Calu3 (cell line): ENCODE measurements around the gene PPL. TPM values are rescaled to one million over a fixed set of nuclear protein-coding genes. Genes with fewer than 3 reads are reported as not detected.
"Not testable (repeated sequence)": the region's sequence is repeated elsewhere in the genome, so short reads cannot be mapped to it uniquely, and the experiment has no call there.

Source experiments
- BruUV-seq: library from RNA; stranded (reverse); fragments of 400-500 nt; replicated peaks from 2 replicates; lab custom pipeline; 2021; lab: Mats Ljungman, UMichigan
- CTCF ChIA-PET: fragments of 300-600 bp; sonication (Branson Sonifier 250); formaldehyde crosslinking; loops from one replicate; lab custom pipeline; 2022; ENCODE audit warnings: antibody characterized with exemption; lab: Charles Lee
- DNase-seq: peaks from one replicate; pipeline ENCODE4 v3.0.0; 2022
- H3K27ac Mint-ChIP-seq: one replicate; pipeline ENCODE4 v1.8.0; 2022; ENCODE audit warnings: mixed read lengths; ENCODE audit not compliant: unreplicated experiment
- H3K27me3 Mint-ChIP-seq: one replicate; pipeline ENCODE4 v1.8.0; 2022; ENCODE audit warnings: mixed read lengths; ENCODE audit not compliant: unreplicated experiment
- H3K36me3 Mint-ChIP-seq: one replicate; pipeline ENCODE4 v1.8.0; 2022; ENCODE audit warnings: mild to moderate bottlenecking, moderate library complexity, mixed read lengths; ENCODE audit not compliant: insufficient read depth, unreplicated experiment
- H3K4me1 Mint-ChIP-seq: one replicate; pipeline ENCODE4 v1.8.0; 2022; ENCODE audit warnings: mild to moderate bottlenecking, low read depth, mixed read lengths; ENCODE audit not compliant: unreplicated experiment
- H3K4me3 Mint-ChIP-seq: one replicate; pipeline ENCODE4 v1.8.0; 2022; ENCODE audit warnings: mild to moderate bottlenecking, low read depth, moderate library complexity, mixed read lengths; ENCODE audit not compliant: unreplicated experiment
- H3K9me3 Mint-ChIP-seq: one replicate; pipeline ENCODE4 v1.8.0; 2022; ENCODE audit warnings: low read depth, mixed read lengths; ENCODE audit not compliant: unreplicated experiment
- intact Hi-C: fragments of 100-400 bp; cut with micrococcal nuclease; formaldehyde crosslinking; loops from one replicate; pipeline ENCODE4 v1.10.0; 2022; ENCODE audit not compliant: unreplicated experiment
- total RNA-seq: library from RNA; stranded (reverse); gene quantifications from 2 replicates; pipeline ENCODE4 v1.2.3, GENCODE V29; 2022
- TF ChIP-seq, protein P1 (sequence below): fragments of 200-600 bp; IDR thresholded peaks from one replicate; pipeline ENCODE4 v1.8.0; 2022; ENCODE audit warnings: antibody characterized with exemption; ENCODE audit not compliant: unreplicated experiment

The PPL gene
- total RNA-seq, 1 experiment from 2014 or later = 75.0 TPM

DNA sequence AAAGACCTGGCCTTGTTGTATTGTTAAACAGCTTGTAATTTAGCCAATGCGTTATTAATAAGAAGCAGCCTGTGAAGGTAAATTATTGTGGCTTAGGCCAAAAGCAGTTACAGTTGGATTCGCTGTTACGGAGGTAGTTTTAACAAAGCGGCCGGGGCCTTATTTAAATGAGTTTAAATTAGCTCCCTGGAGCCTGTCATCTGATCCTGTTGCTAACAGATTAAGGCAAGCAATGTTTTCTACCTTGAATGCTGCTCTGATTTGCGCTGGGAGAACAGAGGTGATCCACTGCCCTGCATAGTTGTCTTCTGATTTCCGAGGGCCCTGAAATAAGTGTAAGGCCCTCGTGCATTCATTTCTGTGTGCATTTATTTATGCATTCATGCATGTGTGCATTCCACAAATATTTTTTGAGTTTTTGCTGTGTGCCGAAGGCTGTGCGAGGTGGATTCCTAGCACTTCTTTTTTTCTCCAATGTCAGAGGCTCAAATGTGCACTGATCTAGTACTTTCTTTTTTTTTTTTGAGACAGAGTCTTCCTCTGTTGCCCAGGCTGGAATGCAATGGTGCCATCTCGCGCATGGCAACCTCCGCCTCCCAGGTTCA, 32.0 kb upstream of the PPL start:
- Mint-ChIP-seq H3K27me3 (peaks cover 23% of the 10 kb centered on the region), H3K27ac (no peak overlapping the region), H3K36me3 (no peaks in the 10 kb centered on the region), H3K9me3 (no peaks in the 10 kb centered on the region), H3K4me1 (no peaks in the 10 kb centered on the region), H3K4me3 (no peak overlapping the region)
- BruUV-seq = no TSS peak
- intact Hi-C loops = no loop called here
- DNase-seq = no peak
- TF ChIP-seq, protein P1, sequence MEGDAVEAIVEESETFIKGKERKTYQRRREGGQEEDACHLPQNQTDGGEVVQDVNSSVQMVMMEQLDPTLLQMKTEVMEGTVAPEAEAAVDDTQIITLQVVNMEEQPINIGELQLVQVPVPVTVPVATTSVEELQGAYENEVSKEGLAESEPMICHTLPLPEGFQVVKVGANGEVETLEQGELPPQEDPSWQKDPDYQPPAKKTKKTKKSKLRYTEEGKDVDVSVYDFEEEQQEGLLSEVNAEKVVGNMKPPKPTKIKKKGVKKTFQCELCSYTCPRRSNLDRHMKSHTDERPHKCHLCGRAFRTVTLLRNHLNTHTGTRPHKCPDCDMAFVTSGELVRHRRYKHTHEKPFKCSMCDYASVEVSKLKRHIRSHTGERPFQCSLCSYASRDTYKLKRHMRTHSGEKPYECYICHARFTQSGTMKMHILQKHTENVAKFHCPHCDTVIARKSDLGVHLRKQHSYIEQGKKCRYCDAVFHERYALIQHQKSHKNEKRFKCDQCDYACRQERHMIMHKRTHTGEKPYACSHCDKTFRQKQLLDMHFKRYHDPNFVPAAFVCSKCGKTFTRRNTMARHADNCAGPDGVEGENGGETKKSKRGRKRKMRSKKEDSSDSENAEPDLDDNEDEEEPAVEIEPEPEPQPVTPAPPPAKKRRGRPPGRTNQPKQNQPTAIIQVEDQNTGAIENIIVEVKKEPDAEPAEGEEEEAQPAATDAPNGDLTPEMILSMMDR = no peak
- CTCF ChIA-PET = interaction anchor here (0.6 kb wide), 1 partner anchor 213 kb away, joined by 3 read pairs; no protein-coding TSS in a partner anchor

DNA sequence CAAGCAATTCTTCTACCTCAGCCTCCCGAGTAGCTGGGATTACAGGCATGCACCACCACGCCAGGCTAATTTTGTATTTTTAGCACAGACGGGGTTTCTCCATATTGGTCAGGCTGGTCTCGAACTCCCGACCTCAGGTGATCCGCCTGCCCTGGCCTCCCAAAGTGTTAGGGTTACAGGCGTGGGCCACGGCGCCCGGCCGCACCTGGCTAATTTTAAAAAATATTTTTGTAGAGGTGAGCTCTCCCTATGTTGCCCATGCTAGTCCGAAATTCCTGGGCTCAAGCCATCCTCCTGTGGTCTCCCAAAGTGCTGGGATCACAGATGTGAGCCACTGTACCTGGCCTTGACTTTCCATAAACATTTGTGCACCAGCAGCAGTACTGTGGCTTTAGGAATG, 31.3 kb upstream of the PPL start:
- H3K27ac Mint-ChIP-seq, H3K4me1 Mint-ChIP-seq, H3K4me3 Mint-ChIP-seq, DNase-seq, H3K36me3 Mint-ChIP-seq, intact Hi-C loops, BruUV-seq, H3K9me3 Mint-ChIP-seq, CTCF ChIA-PET: not testable (repeated sequence)
- H3K27me3 Mint-ChIP-seq = peaks cover 28% of the 10 kb centered on the region

DNA sequence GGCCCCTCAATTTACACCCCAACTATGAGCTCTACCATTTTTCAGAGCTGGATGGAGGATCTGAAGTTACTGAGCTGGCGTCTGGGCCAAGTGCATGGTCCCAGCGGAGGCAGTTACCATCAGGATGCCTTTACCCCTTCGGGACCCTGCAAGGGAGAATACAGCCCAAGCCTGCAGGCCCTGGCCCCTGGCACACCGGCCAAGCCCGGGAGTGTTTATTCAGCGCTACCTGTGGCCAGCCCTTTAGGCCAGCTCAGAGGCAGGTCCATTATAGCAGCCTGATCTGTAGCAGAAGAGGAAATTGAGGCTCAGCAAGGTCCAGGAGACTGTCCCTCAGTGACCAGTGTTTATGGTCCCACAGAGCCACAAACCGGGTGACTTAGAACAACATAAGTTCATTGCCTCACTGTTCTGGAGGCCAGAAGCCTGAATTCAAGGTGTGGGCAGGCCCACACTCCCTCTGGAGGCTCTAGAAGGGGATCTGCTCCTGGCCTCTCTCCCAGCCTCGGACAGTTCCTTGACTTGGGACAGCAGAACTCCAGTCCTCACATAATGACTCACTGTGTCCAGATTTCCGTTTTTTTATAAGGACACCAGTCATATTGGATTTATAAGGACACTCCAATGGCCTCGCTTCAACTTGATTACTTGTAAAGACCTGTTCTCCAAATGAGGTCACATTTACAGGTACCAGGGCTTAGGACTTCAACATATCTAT, 29.9 kb upstream of the PPL start:
- Mint-ChIP-seq H3K4me3 (no peak overlapping the region), H3K9me3 (no peaks in the 10 kb centered on the region), H3K36me3 (no peaks in the 10 kb centered on the region), H3K27me3 (peaks cover 30% of the 10 kb centered on the region), H3K27ac (no peak overlapping the region), H3K4me1 (no peaks in the 10 kb centered on the region)
- TF ChIP-seq, protein P1 = no peak
- BruUV-seq = no TSS peak
- intact Hi-C loops = no loop called here
- no peak for DNase-seq
- CTCF ChIA-PET = no interaction called here

DNA sequence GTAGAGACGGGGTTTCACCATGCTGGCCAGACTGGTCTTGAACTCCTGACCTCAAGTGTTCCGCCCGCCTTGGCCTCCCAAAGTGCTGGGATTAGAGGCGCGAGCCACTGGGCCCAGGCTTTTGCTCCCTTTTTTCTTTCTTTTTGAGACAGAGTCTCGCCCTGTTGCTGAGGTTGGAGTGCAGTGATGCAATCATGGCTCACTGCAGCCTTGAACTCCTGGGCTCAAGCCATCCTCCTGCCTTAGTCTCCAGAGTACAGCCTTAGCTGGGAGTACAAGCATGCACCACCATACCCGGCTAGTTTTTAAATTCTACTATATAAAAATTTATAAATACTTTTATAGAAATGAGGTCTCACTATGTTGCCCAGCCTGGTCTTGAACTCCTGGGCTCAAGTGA, 26.6 kb upstream of the PPL start:
- DNase-seq, H3K4me3 Mint-ChIP-seq, CTCF ChIA-PET, H3K9me3 Mint-ChIP-seq, H3K36me3 Mint-ChIP-seq, H3K4me1 Mint-ChIP-seq, H3K27ac Mint-ChIP-seq, BruUV-seq, intact Hi-C loops: not testable (repeated sequence)
- peaks cover 43% of the 10 kb centered on the region for H3K27me3 Mint-ChIP-seq

DNA sequence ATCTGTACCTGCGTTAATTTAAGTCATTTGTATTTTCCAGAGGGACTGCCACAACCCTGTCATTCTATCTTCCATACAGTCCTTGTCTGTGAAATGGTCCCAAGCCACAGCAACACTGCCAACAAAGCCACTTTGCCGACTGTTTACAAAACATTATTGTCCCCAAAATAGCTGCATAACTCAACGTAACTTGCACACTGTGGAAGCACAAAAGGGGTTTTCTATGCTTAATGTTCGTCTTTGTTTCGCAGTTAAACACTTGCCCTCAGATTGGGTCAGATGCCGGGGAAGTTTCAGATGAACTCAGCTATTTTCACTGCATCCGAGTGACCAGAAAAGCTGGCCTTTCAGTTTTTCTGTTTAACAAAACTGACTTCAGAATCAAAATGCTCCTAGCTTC, 25.8 kb upstream of the PPL start:
- H3K36me3 Mint-ChIP-seq = peaks cover 6% of the 10 kb centered on the region
- no peaks in the 10 kb centered on the region for H3K9me3 Mint-ChIP-seq
- CTCF ChIA-PET = interaction anchor here (0.6 kb wide), 2 partner anchors 11 to 18 kb away, joined by 3 to 7 read pairs; no protein-coding TSS in a partner anchor
- no peak overlapping the region for H3K4me3 Mint-ChIP-seq
- no TSS peak for BruUV-seq
- H3K4me1 Mint-ChIP-seq = peaks cover 7% of the 10 kb centered on the region
- peaks cover 49% of the 10 kb centered on the region for H3K27me3 Mint-ChIP-seq
- TF ChIP-seq, protein P1 = no peak
- intact Hi-C loops = no loop called here
- no peak overlapping the region for H3K27ac Mint-ChIP-seq
- no peak for DNase-seq
